MM.1S (cell line): ENCODE results near the gene KAT5.
"Not testable (repeated sequence)": the region's sequence is repeated elsewhere in the genome, so short reads cannot be mapped to it uniquely, and the experiment has no call there.

Source experiments
- EZH2 ChIP-seq: fragments of 300-600 bp; sonication (generic); optimal IDR thresholded peaks from 2 replicates; pipeline ENCODE3; 2017; ENCODE audit warnings: low read depth, mild to moderate bottlenecking, antibody characterized with exemption, low read length, mixed read lengths
- EZH2phosphoT487 ChIP-seq: fragments of 300-600 bp; sonication (generic); IDR thresholded peaks from 2 replicates; pipeline ENCODE4 v1.6.1; 2018; ENCODE audit warnings: antibody characterized with exemption, low read length
- TF ChIP-seq, protein P1 (sequence below): fragments of 300-600 bp; sonication (generic); IDR thresholded peaks from 2 replicates; pipeline ENCODE4 v1.5.1; 2016; ENCODE audit warnings: antibody characterized with exemption, low read length, mixed read lengths

DNA sequence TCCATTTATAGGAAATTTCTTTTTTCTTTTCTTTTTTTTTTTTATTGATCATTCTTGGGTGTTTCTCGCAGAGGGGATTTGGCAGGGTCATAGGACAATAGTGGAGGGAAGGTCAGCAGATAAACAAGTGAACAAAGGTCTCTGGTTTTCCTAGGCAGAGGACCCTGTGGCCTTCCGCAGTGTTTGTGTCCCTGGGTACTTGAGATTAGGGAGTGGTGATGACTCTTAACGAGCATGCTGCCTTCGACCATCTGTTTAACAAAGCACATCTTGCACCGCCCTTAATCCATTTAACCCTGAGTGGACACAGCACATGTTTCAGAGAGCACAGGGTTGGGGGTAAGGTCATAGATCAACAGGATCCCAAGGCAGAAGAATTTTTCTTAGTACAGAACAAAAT lies 50.1 kb downstream of the KAT5 start:
- TF ChIP-seq, protein P1, sequence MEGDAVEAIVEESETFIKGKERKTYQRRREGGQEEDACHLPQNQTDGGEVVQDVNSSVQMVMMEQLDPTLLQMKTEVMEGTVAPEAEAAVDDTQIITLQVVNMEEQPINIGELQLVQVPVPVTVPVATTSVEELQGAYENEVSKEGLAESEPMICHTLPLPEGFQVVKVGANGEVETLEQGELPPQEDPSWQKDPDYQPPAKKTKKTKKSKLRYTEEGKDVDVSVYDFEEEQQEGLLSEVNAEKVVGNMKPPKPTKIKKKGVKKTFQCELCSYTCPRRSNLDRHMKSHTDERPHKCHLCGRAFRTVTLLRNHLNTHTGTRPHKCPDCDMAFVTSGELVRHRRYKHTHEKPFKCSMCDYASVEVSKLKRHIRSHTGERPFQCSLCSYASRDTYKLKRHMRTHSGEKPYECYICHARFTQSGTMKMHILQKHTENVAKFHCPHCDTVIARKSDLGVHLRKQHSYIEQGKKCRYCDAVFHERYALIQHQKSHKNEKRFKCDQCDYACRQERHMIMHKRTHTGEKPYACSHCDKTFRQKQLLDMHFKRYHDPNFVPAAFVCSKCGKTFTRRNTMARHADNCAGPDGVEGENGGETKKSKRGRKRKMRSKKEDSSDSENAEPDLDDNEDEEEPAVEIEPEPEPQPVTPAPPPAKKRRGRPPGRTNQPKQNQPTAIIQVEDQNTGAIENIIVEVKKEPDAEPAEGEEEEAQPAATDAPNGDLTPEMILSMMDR, result not testable (repeated sequence)
- not testable (repeated sequence) for TF ChIP-seq EZH2phosphoT487, EZH2
